Activated B cell treated with CpG ODN at 0.5 μM for 24 hours (primary cell): ENCODE results near the gene UBE4B. TPM values are rescaled to one million over a fixed set of nuclear protein-coding genes. Genes with fewer than 3 reads are reported as not detected.

ENCODE experiments used
- ATAC-seq: fragments of 200-7000 bp; cut with Tn5 transposase; one replicate; pipeline ENCODE4 v1.10.0; 2021; ENCODE audit warnings: low read depth, mild to moderate bottlenecking, moderate library complexity
- CTCF ChIA-PET: fragments of 350-600 bp; sonication (Branson Sonifier 250); formaldehyde crosslinking; loops from one replicate; lab custom pipeline; 2021; ENCODE audit warnings: antibody characterized with exemption; lab: Charles Lee
- POLR2A ChIA-PET: fragments of 350-600 bp; sonication (Branson Sonifier 250); formaldehyde crosslinking; loops from one replicate; lab custom pipeline; 2021; ENCODE audit warnings: antibody characterized with exemption; lab: Charles Lee
- DNase-seq: peaks from one replicate; pipeline ENCODE4 v3.0.0; 2022
- H3K27ac Mint-ChIP-seq: one replicate; pipeline ENCODE4 v1.8.0; 2020; ENCODE audit warnings: mixed read lengths
- H3K27me3 Mint-ChIP-seq: one replicate; pipeline ENCODE4 v1.8.0; 2021; ENCODE audit warnings: mixed read lengths
- H3K36me3 Mint-ChIP-seq: one replicate; pipeline ENCODE4 v1.8.0; 2021; ENCODE audit warnings: low read depth, mixed read lengths
- H3K4me1 Mint-ChIP-seq: one replicate; pipeline ENCODE4 v1.8.0; 2021; ENCODE audit warnings: mixed read lengths
- H3K4me3 Mint-ChIP-seq: one replicate; pipeline ENCODE4 v1.8.0; 2020; ENCODE audit warnings: mild to moderate bottlenecking, mixed read lengths
- H3K9me3 Mint-ChIP-seq: one replicate; pipeline ENCODE4 v1.8.0; 2020; ENCODE audit warnings: mixed read lengths
- CTCF ChIP-seq: fragments of 200-600 bp; IDR thresholded peaks from one replicate; pipeline ENCODE4 v1.8.0; 2022; ENCODE audit warnings: antibody characterized with exemption, mild to moderate bottlenecking
- intact Hi-C: fragments of 100-400 bp; cut with micrococcal nuclease; formaldehyde crosslinking; loops from one replicate; pipeline ENCODE4 v1.15.1; 2024
- total RNA-seq: library from RNA; stranded (reverse); gene quantifications from 2 replicates; pipeline ENCODE4 v1.2.3, GENCODE V29; 2022

Gene UBE4B
- total RNA-seq, 1 donor from 2014 or later, result 44.7 TPM

- no peak for ATAC-seq
- no peaks in the 10 kb centered on the region for H3K9me3 Mint-ChIP-seq
- H3K36me3 Mint-ChIP-seq, result peaks cover 74% of the 10 kb centered on the region
- intact Hi-C loops, result no loop called here
- H3K4me3 Mint-ChIP-seq, result no peak overlapping the region
- no peaks in the 10 kb centered on the region for H3K27me3 Mint-ChIP-seq
- H3K27ac Mint-ChIP-seq, result no peak overlapping the region
- no peak for TF ChIP-seq CTCF
- no peak for DNase-seq
- no peaks in the 10 kb centered on the region for H3K4me1 Mint-ChIP-seq
- ChIA-PET CTCF (no interaction called here), POLR2A (interaction anchor here (0.7 kb wide), 1 partner anchor 1173 kb away, joined by 3 read pairs; no protein-coding TSS in a partner anchor)
These were observed 75.4 kb downstream of the UBE4B start for GRCh38 chr1:10108134-10108663.

GRCh38 chr1:10108948-10109708 lies 76.4 kb downstream of the UBE4B start:
- Mint-ChIP-seq H3K4me1 (no peaks in the 10 kb centered on the region), H3K27me3 (no peaks in the 10 kb centered on the region), H3K9me3 (no peaks in the 10 kb centered on the region), H3K36me3 (peaks cover 76% of the 10 kb centered on the region), H3K27ac (no peak overlapping the region), H3K4me3 (no peak overlapping the region)
- DNase-seq, result no peak
- ATAC-seq, result no peak
- CTCF ChIA-PET, result no interaction called here
- POLR2A ChIA-PET, result no interaction called here
- intact Hi-C loops, result no loop called here
- TF ChIP-seq CTCF, result no peak

- peaks cover 59% of the 10 kb centered on the region for H3K36me3 Mint-ChIP-seq
- H3K4me1 Mint-ChIP-seq, result no peaks in the 10 kb centered on the region
- ATAC-seq (no peak), DNase-seq (no peak)
- no peak overlapping the region for H3K4me3 Mint-ChIP-seq
- POLR2A ChIA-PET, result no interaction called here
- CTCF ChIA-PET, result no interaction called here
- TF ChIP-seq CTCF, result no peak
- H3K9me3 Mint-ChIP-seq, result no peaks in the 10 kb centered on the region
- no peaks in the 10 kb centered on the region for H3K27me3 Mint-ChIP-seq
- H3K27ac Mint-ChIP-seq, result no peak overlapping the region
- intact Hi-C loops, result no loop called here
These were observed 80.7 kb downstream of the UBE4B start for GRCh38 chr1:10113501-10113900.

GRCh38 chr1:10114746-10115145 lies 82.0 kb downstream of the UBE4B start:
- no peak for DNase-seq
- Mint-ChIP-seq H3K36me3 (peaks cover 59% of the 10 kb centered on the region), H3K27me3 (no peaks in the 10 kb centered on the region), H3K4me3 (no peak overlapping the region), H3K27ac (no peak overlapping the region), H3K4me1 (no peaks in the 10 kb centered on the region), H3K9me3 (no peaks in the 10 kb centered on the region)
- ChIA-PET CTCF (no interaction called here), POLR2A (no interaction called here)
- no peak for TF ChIP-seq CTCF
- intact Hi-C loops, result no loop called here
- no peak for ATAC-seq

GRCh38 chr1:10117132-10117531 lies 84.4 kb downstream of the UBE4B start:
- peaks cover 51% of the 10 kb centered on the region for H3K36me3 Mint-ChIP-seq
- intact Hi-C loops, result no loop called here
- no peaks in the 10 kb centered on the region for H3K9me3 Mint-ChIP-seq
- POLR2A ChIA-PET, result no interaction called here
- CTCF ChIA-PET, result no interaction called here
- H3K4me1 Mint-ChIP-seq, result no peaks in the 10 kb centered on the region
- ATAC-seq (no peak), DNase-seq (no peak)
- H3K27me3 Mint-ChIP-seq, result no peaks in the 10 kb centered on the region
- no peak overlapping the region for H3K4me3 Mint-ChIP-seq
- H3K27ac Mint-ChIP-seq, result no peak overlapping the region
- TF ChIP-seq CTCF, result no peak
